DND-41 (cell line): Measurements from ENCODE around the gene GRK6.

Source experiments
- CTCF ChIP-seq: IDR thresholded peaks from 2 replicates; pipeline ENCODE4 v1.5.1; 2012; ENCODE audit warnings: borderline replicate concordance, low read length, moderate library complexity, mild to moderate bottlenecking; ENCODE audit not compliant: poor library complexity, severe bottlenecking; ENCODE audit errors: extremely low read depth
- EZH2 ChIP-seq: IDR thresholded peaks from 3 replicates; pipeline ENCODE4 v1.6.1; 2012; ENCODE audit warnings: borderline replicate concordance, low read depth, mild to moderate bottlenecking, moderate library complexity, low read length, inconsistent platforms; ENCODE audit not compliant: severe bottlenecking

DNA sequence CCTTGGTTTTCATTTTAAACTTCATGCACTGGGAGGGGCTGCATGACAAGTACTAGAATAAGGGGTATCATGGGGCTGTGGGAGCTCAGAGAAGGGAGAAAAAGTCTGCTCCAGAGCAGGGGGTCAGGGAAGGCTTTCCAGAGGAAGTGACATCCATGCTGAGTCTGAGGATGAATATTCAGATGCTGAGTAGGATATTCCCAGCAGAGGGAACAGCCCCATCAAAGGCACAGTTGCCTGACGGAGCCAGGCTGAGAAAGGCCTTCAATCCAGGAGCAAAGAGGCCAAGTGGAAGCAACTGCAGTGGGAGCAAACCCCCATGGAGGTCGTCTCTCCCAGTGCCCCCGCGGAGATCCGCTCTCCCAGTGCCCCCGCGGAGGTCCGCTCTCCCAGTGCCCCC is 30.4 kb upstream of the GRK6 start:
- TF ChIP-seq CTCF = no peak
- TF ChIP-seq EZH2 = no peak
